Cardiac fibroblast (primary cell): Measurements from ENCODE around the gene TCF12.

Experiments
- DNase-seq, 2 donors: peaks; one replicate each; pipeline versions ENCODE4 v3.0.0 to v3.0.0-alpha.2; 2010; ENCODE audit warnings: low read depth in 2 of 2
- H3K4me3 ChIP-seq, 2 donors: replicated peaks in 1 of 2; 1 replicate in 1 of 2; 2 replicates in 1 of 2; pipeline ENCODE4 v1.5.1; 2011; ENCODE audit warnings: low read depth in 2 of 2, low read length in 2 of 2, mild to moderate bottlenecking in 2 of 2, moderate library complexity in 1 of 2
- TF ChIP-seq, protein P1 (sequence below): IDR thresholded peaks from one replicate; pipeline ENCODE4 v1.5.1; 2011; ENCODE audit warnings: low read depth, mild to moderate bottlenecking, low read length, inconsistent platforms

Gene TCF12

DNA sequence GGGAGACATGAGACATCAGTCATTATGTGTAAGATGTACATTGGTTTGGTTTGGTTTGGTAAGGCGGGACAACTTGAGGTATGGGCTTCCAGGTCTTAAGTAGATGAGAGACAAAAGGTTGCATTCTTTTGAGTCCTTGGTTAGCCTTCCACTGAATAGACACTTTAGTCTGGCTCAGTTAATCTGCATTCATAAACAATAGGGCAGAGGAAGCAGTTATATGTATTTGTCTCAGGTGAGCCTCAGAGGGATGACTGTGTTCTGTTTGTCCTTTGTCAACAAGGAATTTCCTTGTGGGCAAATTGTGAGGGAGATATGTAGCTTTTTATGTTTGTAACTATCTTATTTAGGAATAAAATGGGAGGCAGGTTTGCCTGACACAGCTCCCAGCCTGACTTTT, 50.4 kb downstream of the TCF12 start:
- no peak for DNase-seq
- TF ChIP-seq, protein P1, sequence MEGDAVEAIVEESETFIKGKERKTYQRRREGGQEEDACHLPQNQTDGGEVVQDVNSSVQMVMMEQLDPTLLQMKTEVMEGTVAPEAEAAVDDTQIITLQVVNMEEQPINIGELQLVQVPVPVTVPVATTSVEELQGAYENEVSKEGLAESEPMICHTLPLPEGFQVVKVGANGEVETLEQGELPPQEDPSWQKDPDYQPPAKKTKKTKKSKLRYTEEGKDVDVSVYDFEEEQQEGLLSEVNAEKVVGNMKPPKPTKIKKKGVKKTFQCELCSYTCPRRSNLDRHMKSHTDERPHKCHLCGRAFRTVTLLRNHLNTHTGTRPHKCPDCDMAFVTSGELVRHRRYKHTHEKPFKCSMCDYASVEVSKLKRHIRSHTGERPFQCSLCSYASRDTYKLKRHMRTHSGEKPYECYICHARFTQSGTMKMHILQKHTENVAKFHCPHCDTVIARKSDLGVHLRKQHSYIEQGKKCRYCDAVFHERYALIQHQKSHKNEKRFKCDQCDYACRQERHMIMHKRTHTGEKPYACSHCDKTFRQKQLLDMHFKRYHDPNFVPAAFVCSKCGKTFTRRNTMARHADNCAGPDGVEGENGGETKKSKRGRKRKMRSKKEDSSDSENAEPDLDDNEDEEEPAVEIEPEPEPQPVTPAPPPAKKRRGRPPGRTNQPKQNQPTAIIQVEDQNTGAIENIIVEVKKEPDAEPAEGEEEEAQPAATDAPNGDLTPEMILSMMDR = no peak
- no peak overlapping the region for H3K4me3 ChIP-seq

DNA sequence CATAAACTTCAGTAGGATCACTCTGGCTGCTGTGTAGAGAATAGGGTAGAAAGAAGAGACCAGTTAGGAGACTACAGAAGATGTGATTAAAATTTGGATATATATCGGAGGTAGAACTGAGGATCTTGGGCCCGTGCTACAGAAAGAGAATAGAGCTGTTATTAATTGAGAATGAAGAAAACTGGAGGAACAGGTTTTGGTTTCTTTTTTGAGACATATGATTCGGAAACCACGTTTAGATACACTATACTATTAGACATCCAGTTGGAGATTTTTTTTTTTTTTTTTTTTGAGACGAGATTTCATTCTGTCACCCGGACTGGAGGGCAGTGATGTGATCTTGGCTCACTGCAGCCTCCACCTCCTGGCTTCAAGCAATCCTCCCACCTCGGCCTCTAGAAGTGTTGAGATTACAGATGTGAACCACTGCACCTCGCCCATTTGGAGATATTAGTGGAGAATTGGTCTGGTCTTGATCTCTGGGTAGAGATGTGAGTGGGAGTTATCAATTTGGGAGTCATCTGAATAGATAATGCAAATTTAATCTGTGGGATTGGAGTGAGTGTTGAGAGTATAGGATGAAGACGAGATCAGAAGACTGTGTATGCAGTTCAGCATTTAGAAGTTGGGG, 50.9 kb downstream of the TCF12 start:
- no peak for DNase-seq
- H3K4me3 ChIP-seq = no peak overlapping the region
- TF ChIP-seq, protein P1 = no peak

DNA sequence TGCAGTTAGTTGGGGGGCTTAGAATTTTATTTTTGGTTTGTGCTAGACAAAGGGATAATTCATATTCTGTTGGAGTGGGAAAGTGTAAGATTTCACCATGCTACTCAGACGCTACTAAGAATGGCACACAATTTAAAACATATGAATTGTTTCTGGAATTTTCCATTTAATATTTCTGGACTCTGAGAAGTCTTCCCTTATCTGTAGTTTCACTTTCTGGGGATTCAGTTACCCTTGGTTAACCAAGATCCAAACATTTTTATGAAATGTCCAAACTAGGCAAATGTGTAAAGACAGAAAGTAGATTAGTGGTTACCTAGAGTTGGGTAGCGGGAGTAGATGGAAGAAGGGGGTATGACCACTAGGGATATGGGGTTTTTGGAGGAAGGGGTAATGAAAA, 53.1 kb downstream of the TCF12 start:
- TF ChIP-seq, protein P1 = no peak
- H3K4me3 ChIP-seq = no peak overlapping the region
- DNase-seq = peak in 1 of 2 donors; percentile 41

DNA sequence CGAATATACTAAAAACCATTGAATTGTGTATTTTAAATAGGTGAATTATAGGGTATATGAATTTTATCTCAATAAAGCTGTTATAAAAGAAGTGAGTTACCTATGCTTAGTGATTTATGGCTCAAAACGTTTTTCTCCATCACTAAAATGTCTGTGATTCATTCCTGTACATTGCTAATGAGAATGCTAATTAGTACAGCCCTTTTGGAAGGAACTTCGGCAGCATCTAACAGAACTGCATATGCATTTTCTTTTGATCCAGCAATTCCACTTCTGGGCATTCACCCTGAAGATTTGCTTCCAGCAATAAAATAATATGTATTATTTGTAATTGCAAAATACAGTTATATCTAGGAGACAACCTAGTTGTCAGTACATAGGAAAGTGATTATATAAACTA, 53.6 kb downstream of the TCF12 start:
- DNase-seq = no peak
- TF ChIP-seq, protein P1 = no peak
- no peak overlapping the region for H3K4me3 ChIP-seq

DNA sequence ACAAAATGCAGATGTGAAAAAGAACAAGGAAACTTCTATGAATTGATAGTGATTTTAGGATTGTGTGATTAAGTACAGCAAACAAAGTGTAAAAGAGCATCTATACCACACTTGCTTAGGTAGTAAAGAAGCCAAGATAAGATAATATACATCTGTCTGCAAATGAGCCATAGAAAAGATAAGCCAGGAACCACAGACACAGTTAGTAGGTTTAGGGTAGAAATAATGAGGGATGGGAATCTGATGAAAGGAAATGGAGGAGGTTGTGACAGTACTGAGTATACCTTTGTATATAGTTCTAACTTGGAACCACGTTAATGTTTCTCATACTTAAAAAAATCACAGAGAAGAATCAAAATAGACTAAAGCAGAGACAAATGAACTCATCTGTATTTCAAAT, 54.0 kb downstream of the TCF12 start:
- TF ChIP-seq, protein P1 = no peak
- DNase-seq = no peak
- H3K4me3 ChIP-seq = no peak overlapping the region

DNA sequence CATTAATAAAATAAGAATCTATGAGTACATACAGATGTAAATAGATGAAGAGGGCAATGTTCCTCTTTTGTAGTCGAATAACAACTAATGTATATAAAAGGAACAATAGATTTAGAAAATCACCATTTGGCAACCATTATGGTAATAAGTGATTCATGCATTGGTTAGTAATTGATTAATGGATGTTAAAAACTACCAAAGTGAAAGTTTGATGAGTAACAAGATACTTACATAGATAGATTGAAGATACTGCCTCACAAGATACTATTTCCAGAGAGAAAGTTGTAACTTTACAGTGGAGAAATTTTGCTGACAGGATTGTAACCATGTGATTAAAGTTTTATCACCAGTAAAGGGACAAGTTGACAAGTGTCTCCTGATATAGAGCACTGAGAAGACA, 55.0 kb downstream of the TCF12 start:
- DNase-seq = no peak
- TF ChIP-seq, protein P1 = no peak
- H3K4me3 ChIP-seq = no peak overlapping the region

DNA sequence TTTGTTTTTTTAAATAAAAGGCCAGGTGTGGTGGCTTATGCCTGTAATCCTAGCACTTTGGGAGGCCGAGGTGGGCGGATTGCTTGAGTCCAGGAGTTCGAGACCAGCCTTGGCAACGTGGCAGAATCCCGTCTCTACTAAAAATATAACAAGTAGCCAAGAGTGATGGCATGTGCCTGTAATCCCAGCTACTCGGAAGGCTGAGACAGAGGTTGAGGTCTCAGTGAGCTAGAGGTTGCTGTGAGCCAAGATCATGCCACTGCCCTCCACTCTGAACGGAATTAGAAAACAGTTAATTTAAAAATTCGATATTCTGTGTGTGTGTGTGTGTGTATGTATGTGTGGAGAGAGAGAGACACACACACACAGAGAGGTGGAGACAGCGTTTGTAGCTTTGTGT, 58.8 kb downstream of the TCF12 start:
- no peak for DNase-seq
- TF ChIP-seq, protein P1 = no peak
- no peak overlapping the region for H3K4me3 ChIP-seq
